T1000 (cell line): Measurements from ENCODE around the gene UCN.
"Not testable (repeated sequence)": the region's sequence is repeated elsewhere in the genome, so short reads cannot be mapped to it uniquely, and the experiment has no call there.

Experiments used
- DNase-seq: peaks from one replicate; lab custom pipeline; 2025; ENCODE audit warnings: mixed read lengths; lab: John Stamatoyannopoulos, UW

UCN gene

GRCh38 chr2:27308359-27308881 lies at the start of gene UCN:
UCN (minus strand) TSS chr2:27308445; CDS start chr2:27307895, 550 bp downstream.
- no peak for DNase-seq

DNA sequence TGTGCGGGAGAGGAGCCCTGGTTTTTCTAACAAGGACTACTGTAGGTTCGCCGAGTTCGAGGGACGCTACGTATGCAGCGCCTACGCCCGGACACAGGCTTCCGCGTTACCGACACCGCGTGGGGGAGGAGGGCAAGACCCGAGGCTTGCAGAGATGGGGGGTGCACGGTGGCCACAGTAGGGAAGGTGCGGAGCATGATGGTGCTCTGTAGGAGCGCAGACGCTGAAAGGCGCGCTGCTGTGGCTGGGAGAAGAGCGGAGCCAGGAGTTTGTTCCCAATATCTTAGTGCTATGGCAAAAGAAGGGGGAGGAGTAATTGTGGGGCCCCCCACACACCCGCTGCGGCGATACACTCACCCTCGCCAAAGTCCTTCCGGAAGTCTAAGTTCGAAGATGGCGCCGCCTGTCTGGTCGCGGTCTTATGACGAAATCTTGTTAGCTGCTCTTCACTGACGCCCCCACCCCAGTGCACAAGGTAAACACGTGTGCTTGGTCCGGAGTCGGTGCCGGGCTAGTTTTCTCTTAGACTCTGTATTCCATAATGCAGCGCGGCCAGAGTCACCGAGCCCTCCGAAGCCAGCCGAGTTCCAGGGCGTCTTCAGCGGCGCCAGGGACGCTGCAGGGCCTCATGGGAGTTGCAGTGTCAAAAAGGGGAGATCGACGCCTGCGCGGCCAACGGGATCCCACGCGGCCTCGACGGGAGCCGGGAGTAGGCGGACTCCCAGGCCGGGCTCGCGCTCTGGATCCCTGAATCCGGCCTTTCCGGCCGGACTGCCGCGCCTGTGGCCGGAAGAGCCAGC lies 48.3 kb upstream of the UCN start, which contains the start of gene GTF3C2:
Gene GTF3C2 (minus strand): TSS at position 383 of the 800 bp plus-strand sequence. CDS start 13,210 bp downstream, outside the sequence.
- DNase-seq: peak; percentile 97

GRCh38 chr2:27356056-27356381 lies 47.8 kb upstream of the UCN start:
- DNase-seq: peak; percentile 5

DNA sequence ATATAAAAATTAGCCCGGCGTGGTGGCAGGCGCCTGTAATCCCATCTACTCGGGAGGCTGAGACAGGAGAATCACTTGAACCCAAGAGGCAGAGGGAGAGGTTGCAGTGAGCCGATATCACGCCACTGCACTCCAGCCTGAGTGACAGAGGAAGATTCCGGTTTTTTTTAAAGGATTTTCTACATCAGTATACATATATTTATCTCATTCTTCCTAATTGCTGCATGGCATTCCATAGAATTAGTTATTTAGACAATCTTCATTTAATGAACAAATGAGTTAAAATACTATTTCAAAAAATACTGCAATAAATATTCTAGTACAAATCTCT lies 46.3 kb upstream of the UCN start:
- no peak for DNase-seq

GRCh38 chr2:27353762-27354596 lies 45.7 kb upstream of the UCN start:
- no peak for DNase-seq

DNA sequence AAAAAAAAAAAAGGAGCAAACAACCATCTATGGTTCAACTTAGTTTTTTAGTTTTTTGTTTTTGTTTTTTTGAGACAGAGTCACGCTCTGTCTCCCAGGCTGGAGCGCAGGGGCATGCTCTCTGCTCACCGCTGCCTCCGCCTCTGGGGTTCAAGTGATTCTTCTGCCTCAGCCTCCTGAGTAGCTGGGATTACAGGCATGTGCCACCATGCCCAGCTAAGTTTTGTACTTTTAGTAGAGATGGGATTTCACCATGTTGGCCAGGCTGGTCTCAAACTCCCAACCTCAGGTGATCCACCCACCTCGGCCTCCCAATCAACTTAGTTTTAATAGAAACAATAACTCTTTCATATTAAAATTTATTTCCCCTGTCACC lies 45.1 kb upstream of the UCN start:
- not testable (repeated sequence) for DNase-seq

- DNase-seq: no peak
Measured at GRCh38 chr2:27351802-27352598, 43.8 kb upstream of the UCN start.

- DNase-seq: no peak
Measured at GRCh38 chr2:27350106-27350693, 42.0 kb upstream of the UCN start.

GRCh38 chr2:27347641-27348040 lies 39.4 kb upstream of the UCN start:
- no peak for DNase-seq

GRCh38 chr2:27336173-27336572 lies 27.9 kb upstream of the UCN start:
- DNase-seq: no peak

DNA sequence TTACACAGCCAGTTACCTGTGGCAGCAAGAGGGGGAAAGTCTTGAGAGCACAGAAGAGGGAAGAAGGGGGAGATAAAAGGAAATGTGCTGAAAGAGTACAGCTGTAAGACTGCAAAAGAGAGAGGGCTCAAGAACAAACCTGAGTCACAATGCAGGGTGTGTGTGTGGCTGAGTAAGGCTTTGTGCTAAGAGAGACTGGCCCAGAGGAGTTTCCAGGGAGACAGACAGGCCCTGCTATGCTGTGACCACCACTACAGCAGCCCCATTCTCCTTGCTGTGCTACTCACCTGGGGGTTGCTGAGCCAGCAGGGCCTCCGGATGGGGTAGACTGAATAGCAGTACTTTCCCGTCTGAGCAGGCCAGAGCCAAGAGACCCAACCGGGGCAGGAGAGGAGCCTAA lies 27.1 kb upstream of the UCN start:
- no peak for DNase-seq

- no peak for DNase-seq
Measured at GRCh38 chr2:27324720-27325119, 16.5 kb upstream of the UCN start.

DNA sequence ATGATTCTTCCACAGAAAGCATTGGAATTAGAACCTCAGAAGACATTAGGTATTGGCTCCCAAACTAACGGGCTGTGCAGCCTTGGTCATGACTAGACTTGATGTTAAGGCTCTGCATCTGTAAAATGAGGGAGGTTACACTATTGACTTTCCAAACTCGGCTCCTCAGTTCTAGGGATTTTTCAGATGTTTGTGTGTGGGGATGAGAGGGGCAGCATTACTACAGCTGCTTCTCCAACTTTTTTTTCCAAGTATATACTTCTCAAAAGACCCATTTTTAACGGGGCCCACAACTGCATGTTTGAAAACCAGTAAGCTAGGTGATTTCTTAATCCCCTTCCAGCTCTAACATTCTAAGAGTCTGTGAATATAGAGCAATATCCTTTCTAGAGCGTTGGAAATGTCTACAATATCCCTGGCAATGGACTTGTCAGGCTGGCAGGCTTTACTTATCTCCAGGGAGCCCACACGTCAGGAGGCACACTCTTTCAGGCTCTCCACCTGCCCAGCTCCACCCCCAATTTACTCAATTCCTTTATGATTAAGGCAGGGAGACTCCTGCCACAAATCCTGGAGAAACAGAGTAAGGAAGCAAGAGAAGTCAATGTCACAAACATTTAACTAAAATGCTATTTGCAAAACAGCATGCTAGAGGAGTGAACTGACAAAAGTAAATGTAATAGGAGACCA lies 15.5 kb upstream of the UCN start:
- no peak for DNase-seq

- DNase-seq: peak; percentile 63
Measured at GRCh38 chr2:27322766-27323595, 14.7 kb upstream of the UCN start, which contains the start of gene MPV17. MPV17 (minus strand) TSS chr2:27323097; CDS start chr2:27322517, 580 bp downstream.

GRCh38 chr2:27322301-27322765 lies 14.1 kb upstream of the UCN start:
- no peak for DNase-seq

DNA sequence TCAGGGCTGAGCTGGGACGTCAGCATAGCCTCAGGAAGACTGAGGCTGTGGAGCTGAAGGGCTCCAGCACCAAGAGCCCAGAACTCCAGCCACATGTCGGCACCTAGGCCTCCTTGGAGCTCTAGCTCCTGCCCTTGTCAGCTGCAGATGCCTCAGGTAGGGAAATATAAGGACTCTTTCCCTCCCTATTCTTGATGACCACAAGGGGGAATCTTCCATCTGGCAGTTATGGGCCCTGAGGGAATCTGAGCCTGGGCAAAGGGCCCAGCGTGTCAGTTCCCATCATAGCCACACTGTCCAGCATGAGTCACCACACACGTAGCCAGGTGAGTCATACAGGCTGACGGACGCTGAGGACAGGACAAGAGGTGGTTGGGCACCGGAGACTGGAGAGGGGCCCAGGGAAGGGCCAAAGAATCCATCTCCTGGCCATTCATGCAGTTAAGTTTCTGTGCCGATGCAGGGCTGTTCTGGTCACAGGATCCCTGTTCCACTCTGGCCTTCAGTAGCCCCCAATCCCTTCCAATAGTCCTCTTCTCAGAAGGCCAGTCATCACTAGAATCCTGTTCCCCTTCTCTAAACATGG lies 12.8 kb upstream of the UCN start:
- DNase-seq: peak; percentile 93

DNA sequence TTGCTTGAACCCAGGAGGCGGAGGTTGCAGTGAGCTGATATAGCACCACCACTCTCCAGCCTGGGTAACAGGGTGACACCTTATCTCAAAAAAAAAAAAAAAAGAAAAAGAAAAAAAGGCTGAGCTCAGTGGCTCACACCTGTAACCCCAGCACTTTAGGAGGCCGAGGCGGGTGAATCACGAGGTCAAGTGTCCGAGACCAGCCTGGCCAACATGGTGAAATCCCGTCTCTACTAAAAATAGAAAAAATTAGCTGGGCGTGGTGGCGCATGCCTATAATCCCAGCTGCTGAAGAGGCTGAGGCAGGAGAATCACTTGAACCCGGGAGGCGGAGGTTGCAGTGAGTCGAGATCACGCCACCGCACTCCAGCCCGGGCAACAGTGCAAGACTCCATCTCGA lies 11.6 kb upstream of the UCN start:
- not testable (repeated sequence) for DNase-seq

DNA sequence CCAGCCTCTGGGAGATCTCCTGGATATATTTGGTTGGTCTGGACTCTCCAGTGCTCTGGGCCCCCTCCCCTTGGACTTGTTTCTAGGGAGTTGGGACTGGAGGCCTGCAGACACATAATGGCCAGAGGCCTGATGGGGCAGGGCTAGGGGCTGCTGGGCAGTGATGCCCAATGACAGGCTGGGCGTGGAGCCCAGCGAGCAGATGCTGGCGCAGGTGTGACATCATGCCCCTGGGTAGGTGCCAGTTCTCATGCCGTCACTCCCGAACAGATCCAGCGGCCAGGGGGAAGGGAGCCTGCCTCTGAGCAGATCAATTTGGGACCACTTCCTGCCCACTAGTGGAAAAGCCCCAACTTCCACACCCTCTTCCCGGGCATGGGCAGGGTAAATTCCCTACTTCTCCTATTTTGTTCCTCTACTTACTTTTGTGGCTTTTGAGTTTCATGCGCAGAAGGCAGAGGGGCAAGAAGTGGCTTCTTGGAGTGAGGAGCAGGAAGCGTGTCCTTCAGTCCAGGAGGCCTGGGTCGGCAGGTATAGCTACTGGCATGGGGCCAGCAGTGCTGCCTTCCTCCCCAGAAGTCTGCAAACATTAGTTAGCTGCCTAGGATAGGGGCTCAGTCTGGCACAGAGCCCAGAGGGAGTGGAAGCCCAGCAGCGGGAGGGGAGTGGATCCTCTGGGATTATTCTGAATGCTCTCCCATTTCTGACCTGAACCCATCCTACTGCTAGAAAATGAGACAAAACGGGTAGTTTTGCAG lies 8.6 kb upstream of the UCN start:
- no peak for DNase-seq

DNA sequence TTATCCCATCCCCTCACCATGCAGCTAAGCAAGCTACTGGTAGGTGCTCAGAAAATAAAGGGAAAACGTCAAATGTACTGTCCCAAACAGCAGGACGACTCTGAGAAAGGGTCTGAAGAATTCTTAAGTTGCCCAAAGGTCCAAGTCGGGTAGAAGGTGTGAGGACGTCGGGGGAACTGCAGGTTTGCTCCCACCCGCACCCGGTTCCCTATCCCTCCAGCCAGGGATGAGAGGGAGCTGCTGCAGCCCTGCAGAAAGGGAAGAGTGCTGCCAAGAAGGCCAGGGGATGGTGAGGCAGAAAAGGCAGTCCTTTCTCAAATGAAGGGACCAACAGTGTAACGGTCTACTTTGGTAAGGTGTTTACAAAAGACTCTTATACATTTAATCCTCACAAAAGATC lies 6.9 kb upstream of the UCN start:
- no peak for DNase-seq
